Measurements from ENCODE around the gene APOA5. TPM values are rescaled to one million over a fixed set of nuclear protein-coding genes. Genes with fewer than 3 reads are reported as not detected.

APOA5 gene
- total RNA-seq, 1 experiment from 2014 or later = 0.11 TPM

DNA sequence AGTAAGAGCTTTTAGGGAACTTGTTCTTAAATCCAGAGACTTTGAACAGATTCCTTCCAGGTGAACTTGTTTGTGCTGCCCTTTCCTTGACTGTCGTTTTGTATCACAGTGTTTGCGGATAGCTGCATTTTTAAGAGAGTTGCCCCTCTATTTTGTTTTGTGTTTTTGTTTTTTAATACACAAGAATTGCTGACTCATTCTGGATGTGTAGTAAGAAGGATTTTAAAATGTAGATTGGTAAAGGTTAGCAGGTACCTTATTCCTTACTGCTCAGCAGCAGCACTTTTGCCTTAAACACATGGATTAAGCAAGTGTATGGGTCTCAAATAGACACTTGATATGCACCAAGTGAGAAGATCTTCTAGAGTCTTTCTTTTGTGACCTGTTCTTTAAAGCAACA is 8.9 kb upstream of the APOA5 start:
- TF ChIP-seq, protein P1, sequence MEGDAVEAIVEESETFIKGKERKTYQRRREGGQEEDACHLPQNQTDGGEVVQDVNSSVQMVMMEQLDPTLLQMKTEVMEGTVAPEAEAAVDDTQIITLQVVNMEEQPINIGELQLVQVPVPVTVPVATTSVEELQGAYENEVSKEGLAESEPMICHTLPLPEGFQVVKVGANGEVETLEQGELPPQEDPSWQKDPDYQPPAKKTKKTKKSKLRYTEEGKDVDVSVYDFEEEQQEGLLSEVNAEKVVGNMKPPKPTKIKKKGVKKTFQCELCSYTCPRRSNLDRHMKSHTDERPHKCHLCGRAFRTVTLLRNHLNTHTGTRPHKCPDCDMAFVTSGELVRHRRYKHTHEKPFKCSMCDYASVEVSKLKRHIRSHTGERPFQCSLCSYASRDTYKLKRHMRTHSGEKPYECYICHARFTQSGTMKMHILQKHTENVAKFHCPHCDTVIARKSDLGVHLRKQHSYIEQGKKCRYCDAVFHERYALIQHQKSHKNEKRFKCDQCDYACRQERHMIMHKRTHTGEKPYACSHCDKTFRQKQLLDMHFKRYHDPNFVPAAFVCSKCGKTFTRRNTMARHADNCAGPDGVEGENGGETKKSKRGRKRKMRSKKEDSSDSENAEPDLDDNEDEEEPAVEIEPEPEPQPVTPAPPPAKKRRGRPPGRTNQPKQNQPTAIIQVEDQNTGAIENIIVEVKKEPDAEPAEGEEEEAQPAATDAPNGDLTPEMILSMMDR (conservative IDR thresholded peaks at IDR 0.05) = no peak
- H2BK15ac ChIP-seq (ENCODE audit: low read depth, low read length) = no peak overlapping the region
- no peak overlapping the region for H3K27ac ChIP-seq (ENCODE audit: insufficient read length, low read depth, low read length)
- H4K20me1 ChIP-seq (ENCODE audit: control insufficient read depth, insufficient read depth, insufficient read length) = no peaks in the 10 kb centered on the region
- no peak overlapping the region for H3K18ac ChIP-seq (ENCODE audit: insufficient read length, low read depth, low read length)
- H4K8ac ChIP-seq (replicated peaks; ENCODE audit: insufficient read length, low read depth, low read length) = no peak overlapping the region
- no peak overlapping the region for H2BK12ac ChIP-seq (ENCODE audit: insufficient read length, low read depth, low read length)
- no peak overlapping the region for H4K5ac ChIP-seq (ENCODE audit: insufficient read length, low read depth, low read length)
- H3K9me3 ChIP-seq (ENCODE audit: control insufficient read depth, low read depth, low read length) = no peaks in the 10 kb centered on the region
- WGBS (ENCODE audit: extremely low coverage, insufficient read length, low lambda C conversion rate) = no CpG with 5 or more reads among the region's 2 CpGs
- H2BK5ac ChIP-seq (ENCODE audit: insufficient read length, low read length) = no peak overlapping the region
- no peaks in the 10 kb centered on the region for H3K4me1 Mint-ChIP-seq
- no peaks in the 10 kb centered on the region for H3K23me2 ChIP-seq (ENCODE audit: insufficient read length, low read depth, low read length, poor library complexity, severe bottlenecking)
- no peak overlapping the region for H3K14ac ChIP-seq (ENCODE audit: insufficient read depth, low read length)
- no peak overlapping the region for H3K4me2 ChIP-seq (ENCODE audit: insufficient read depth, insufficient read length, low read length)
- H3K4me1 ChIP-seq (ENCODE audit: insufficient read depth, low read length) = no peaks in the 10 kb centered on the region
- DNase-seq = no peak
- H3T11ph ChIP-seq (ENCODE audit: low read length) = no peak overlapping the region
- H3K27ac Mint-ChIP-seq = no peak overlapping the region
- no peaks in the 10 kb centered on the region for H3K79me2 ChIP-seq (ENCODE audit: insufficient read depth, low read length)
- H4K91ac ChIP-seq (ENCODE audit: insufficient read length, low read depth, low read length) = no peak overlapping the region
- no peak overlapping the region for H2AFZ ChIP-seq (ENCODE audit: low read length)
- no peaks in the 10 kb centered on the region for H3K9me3 Mint-ChIP-seq
- no peak overlapping the region for H3K56ac ChIP-seq (ENCODE audit: insufficient read length, low read depth, low read length)
- no peaks in the 10 kb centered on the region for H3K79me1 ChIP-seq (ENCODE audit: insufficient read depth, low read depth, low read length, poor library complexity, severe bottlenecking)
- no peak overlapping the region for H3K23ac ChIP-seq (ENCODE audit: insufficient read length, low read depth, low read length)
- H3K4ac ChIP-seq (ENCODE audit: low read depth, low read length) = no peak overlapping the region
- H2BK20ac ChIP-seq (ENCODE audit: low read depth, low read length, poor library complexity, severe bottlenecking) = no peak overlapping the region
- no peak overlapping the region for H2BK120ac ChIP-seq (ENCODE audit: low read depth, low read length, poor library complexity, severe bottlenecking)
- no peaks in the 10 kb centered on the region; the same call in 1 of the 2 replicates for H3K27me3 Mint-ChIP-seq (ENCODE audit: low read depth)
- H3K9ac ChIP-seq (ENCODE audit: extremely low read depth, insufficient read length, low read length) = no peak overlapping the region
- H2AK5ac ChIP-seq (ENCODE audit: insufficient read length, low read length) = no peak overlapping the region
- H3K4me3 Mint-ChIP-seq = no peak overlapping the region
- no peaks in the 10 kb centered on the region for H3K27me3 ChIP-seq (ENCODE audit: insufficient read depth, low read length)
- H3K36me3 Mint-ChIP-seq (ENCODE audit: insufficient read depth in 1 of 3, low read depth in 3 of 3) = no peaks in the 10 kb centered on the region

All from H9 (cell line).